ENCODE measurements around the gene ELMO1.
"Not testable (repeated sequence)": the region's sequence is repeated elsewhere in the genome, so short reads cannot be mapped to it uniquely, and the experiment has no call there.

Gene ELMO1

GRCh38 chr7:37013771-37014170 is 434.9 kb downstream of the ELMO1 start:
- no peak for DNase-seq (ENCODE audit: low spot score)

DNA sequence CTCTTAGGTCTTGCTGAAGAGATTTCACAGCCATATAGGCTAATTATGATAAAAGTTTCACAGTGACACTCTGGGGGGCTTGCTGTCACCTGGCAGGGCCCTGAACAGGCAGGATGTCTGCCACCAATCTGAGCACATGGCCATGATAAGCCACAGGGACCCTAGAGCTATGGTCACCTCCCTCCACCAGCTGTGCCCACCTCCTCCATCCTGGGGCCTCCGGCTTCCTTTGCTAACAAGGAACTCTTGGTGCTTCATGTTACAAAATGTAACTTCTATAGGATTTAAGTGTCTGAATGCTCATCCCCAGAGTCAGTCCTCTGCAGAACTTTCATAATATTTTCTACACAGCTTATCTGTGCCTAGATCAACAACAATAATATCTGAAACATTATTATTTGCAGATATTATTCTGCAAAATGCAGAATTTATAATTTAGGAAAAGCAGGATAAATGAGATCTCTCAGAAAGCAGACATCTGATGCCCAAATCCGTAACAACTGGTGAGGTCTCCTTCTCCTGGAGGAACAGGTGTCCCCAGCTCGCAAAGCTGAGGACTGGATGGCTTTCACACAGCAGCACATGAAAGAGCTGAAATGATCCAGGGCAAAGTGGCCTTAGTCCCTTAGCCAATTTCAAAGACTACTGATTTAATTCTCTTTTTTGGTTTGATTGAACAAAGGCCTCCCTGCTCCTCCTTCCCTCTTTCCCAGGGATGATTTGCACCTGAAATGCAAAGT is 437.3 kb downstream of the ELMO1 start:
- no peak for DNase-seq (ENCODE audit: low spot score)

DNA sequence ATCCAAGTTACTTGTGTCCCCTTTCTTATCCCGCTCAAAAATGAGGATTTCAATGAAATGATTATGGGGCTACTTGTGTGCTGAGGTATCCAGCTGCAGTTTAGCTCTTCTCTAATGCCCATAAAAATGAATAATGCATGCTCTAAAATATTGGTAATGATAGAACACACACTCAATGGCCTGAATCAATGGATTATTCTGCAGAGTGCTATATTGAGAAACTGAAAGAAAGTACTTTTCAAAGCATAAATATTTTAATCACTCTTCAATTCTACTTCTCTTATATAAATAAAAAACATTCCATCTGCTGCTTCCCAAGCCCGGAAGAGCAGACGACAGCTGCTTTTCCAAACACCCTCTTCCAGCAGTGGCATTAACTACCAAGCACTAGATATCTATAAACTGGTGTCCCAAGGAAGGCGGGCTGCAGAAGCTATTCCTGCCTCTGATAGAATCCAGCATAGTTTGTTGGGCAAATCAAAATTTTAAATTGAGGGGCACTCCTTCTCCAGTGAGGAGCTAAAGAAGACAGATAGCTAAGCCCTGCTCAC is 439.5 kb downstream of the ELMO1 start:
- no peak for DNase-seq (ENCODE audit: low spot score)

DNA sequence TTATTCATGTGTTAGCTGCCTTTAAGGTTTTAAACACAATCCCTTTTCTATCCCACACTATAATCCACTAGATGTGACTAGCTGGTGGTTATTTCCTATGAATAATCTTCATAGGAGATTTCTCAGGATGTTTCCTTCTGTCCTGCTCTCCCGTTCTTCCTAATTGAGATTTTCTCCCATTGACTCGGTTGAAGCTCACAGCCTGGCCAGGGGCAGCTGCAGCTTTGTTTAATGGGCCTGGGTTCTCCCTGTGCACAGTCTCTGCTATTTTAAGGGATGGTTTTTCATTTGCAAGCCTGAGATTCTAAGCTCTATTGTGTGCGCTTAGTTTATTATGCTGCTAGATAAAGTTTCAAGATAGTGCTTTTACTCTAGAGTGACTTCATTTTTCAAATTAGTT is 441.0 kb downstream of the ELMO1 start:
- DNase-seq (ENCODE audit: low spot score), result no peak

DNA sequence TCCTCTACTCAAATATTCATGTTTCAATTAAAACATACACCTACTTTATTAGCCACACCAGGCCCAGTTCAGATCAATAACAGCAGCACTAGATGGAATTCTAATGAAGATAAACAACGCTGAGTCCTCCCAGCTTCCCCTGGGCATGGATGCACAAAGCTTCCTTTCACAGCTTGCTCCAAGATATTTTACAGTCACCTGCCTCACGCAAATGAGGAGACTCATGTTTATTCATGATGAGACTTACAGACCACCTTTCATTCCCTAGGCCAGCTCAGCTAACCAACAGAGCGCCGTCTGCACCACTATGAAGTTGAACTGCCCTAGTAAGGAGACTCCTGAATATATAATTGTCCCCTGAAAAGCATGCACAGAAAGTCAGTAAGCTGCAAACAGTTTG is 441.4 kb downstream of the ELMO1 start:
- DNase-seq (ENCODE audit: low spot score), result no peak

- no peak for DNase-seq (ENCODE audit: low spot score)
Observed at GRCh38 chr7:37006764-37007163, 441.9 kb downstream of the ELMO1 start.

GRCh38 chr7:37000511-37000910 is 448.2 kb downstream of the ELMO1 start:
- DNase-seq (ENCODE audit: low spot score), result no peak

DNA sequence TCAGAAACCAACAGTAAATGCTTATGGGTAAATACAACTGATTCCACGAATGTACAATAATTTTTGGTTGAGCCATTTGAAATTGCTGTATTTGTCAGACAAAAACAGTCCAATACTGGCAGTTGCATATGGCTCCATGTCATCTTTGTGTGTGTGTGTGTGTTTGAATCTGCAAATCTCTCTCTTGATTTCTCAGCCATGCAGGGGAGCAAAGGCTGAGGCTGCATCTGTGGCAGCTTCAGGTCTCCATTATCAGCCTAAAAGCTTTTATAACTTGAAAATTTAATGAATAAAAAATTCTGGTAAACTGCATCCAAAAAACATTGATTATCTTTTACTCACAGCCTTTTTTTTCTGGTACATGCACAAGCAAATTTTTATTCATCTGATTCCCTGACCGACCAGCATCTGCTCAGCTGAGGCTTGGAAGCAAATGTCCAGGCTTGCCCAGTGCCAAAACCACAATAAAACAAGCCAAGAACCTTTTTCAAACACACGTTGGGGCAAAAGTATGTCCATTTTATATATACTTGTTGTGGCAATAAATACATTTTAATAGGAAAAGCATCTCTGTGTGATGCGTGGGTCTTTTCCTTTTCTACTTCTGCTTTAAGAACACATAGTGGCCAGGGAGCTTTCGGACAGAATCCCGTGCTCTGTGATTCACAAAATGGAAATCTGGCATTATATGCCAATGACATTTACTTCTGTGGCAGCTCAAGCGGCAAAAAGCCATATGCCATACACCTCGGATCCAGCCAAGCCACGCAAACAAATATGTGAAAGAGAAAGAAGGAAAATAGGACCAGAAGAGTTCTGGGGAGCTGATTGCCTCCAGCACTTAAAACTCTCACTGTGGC is 448.8 kb downstream of the ELMO1 start:
- DNase-seq (ENCODE audit: low spot score), result no peak

- no peak for DNase-seq (ENCODE audit: low spot score)
Observed at GRCh38 chr7:36995776-36996175, 452.9 kb downstream of the ELMO1 start.

GRCh38 chr7:36994456-36995112 is 454.1 kb downstream of the ELMO1 start:
- DNase-seq (ENCODE audit: low spot score), result peak; percentile 13

DNA sequence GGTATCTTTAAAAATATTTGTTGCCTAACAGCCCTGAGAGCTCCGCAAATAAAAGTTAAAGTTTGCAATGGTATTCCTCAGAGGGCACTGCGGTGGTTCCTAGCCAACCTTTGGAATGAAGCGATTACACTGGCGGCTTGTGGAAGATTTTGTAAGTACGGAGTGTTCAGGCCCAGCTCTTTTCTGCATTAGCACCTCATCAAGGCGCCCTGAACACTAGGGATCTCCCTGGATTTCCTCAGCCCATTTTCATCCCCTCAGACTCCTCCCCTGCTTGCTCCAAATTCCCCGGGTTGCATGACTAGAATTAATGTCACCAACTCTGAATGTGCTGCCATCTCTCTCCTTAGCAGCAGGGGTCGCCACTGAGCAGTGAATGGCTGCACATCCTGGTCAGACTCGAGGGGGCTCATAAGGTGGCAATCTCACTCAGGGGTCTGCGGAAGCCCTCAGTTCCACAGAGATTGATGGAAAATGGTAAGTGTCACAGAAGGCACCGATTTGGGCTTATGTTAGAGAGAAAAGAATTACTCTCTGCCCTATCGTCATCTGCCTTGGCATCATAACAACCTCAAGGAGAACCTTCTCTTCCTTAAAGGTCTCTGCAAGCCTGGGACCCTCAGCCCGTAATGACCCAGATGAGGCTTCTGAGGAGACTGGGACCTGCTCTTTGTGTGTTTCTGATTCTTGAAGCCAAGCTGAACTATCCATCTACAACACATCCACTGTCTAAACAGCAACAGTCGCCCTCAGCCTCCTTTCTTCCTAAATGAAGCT is 461.5 kb downstream of the ELMO1 start:
- peak; percentile 63 for DNase-seq (ENCODE audit: low spot score)

- no peak for DNase-seq (ENCODE audit: low spot score)
Observed at GRCh38 chr7:36986511-36986933, 462.1 kb downstream of the ELMO1 start.

- no peak for DNase-seq (ENCODE audit: low spot score)
Observed at GRCh38 chr7:36985866-36986400, 462.7 kb downstream of the ELMO1 start.

GRCh38 chr7:36985316-36985715 is 463.3 kb downstream of the ELMO1 start:
- DNase-seq (ENCODE audit: low spot score), result no peak

DNA sequence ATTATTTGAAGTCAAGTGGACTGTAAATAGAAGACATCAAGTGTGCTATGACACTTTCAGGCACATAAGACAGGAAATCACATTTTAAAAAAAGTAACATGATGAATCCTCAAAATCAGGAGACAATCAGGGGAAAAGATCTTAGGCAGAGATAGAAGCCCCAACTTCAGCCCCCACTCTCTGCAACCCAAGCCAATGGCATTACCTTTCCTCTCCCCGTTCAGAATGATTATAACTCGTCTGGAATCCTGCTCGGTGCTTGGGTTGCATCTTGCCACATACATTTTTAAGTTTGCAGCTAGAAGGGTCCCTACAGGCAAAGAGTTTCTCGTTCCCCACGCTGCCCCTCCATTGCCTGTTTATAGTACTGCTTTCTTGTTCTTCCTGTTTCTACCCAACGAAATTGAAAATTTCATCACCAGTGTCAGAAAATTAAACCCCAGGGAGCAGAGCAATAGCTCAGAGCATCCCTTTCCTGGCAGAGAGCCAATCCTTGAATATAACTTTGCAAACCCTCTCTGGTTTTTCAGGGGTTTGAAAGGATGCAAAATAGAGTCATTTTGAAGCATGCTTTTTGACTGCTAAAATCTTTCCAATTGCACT is 463.9 kb downstream of the ELMO1 start:
- no peak for DNase-seq (ENCODE audit: low spot score)

- no peak for DNase-seq (ENCODE audit: low spot score)
Observed at GRCh38 chr7:36984041-36984521, 464.6 kb downstream of the ELMO1 start.

DNA sequence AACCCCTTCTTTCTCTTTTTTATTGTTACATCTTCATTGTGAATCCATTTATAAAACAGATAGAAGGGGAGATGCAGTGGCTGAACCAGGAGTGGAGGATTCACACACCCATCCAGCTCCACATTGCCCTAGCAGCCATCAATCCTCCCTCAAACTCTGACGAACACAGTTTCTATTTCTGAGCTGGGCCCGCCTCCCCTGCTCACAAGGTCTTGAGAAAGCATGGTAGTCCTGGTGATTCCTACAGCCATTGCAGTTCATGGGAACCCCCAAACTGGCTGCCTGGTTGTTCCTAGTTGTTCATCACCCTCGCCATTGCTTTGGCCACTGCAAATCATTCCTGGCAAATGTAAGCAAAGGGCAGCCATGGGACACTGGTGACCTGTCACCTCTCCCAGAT is 465.9 kb downstream of the ELMO1 start:
- DNase-seq (ENCODE audit: low spot score), result no peak

DNA sequence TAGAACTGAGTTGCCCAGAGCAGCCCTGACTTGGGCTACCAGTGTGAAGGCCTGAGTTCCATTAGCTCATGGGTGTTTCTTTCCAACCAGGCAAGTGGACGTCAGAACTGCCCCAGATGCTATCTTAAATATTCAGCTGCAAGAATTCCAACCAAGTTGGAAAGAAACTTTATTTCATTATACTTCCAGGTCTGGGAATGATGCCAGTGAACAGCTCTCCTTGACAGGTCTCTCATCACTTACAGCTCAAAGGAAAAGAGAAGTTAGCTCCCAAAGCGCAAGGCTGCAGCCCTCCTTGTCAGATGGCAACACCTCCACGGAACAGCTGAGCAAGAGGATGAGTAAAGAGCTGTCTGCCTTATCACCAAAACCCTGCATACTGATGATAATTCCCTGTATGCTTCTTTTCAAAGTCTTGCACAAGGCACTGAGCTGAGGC is 468.8 kb downstream of the ELMO1 start:
- no peak for DNase-seq (ENCODE audit: low spot score)

- DNase-seq (ENCODE audit: low spot score), result no peak
Observed at GRCh38 chr7:36978461-36978860, 470.2 kb downstream of the ELMO1 start.

- no peak for DNase-seq (ENCODE audit: low spot score)
Observed at GRCh38 chr7:36977878-36978277, 470.8 kb downstream of the ELMO1 start.

DNA sequence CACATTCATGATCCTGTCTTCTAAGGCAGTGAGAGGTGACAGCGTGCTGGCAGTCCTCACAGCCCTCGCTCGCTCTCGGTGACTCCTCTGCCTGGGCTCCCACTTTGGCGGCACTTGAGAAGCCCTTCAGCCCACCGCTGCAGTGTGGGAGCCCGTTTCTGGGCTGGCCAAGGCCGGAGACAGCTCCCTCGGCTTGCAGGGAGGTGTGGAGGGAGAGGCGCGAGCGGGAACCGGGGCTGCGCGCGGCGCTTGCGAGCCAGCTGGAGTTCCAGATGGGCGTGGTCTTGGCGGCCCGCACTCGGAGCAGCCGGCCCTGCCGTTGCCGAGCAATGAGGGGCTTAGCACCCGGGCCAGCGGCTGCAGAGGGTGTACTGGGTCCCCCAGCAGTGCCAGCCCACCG is 475.1 kb downstream of the ELMO1 start:
- DNase-seq (ENCODE audit: low spot score), result not testable (repeated sequence)
